NCI-H526 (cell line): Measurements from ENCODE around the gene ZNF182.
A peak's percentile ranks its signal among the peaks of the same experiment; 100 is the strongest.
"Not testable (repeated sequence)": the region's sequence is repeated elsewhere in the genome, so short reads cannot be mapped to it uniquely, and the experiment has no call there.

ENCODE experiments used
- DNase-seq, 2 experiments: peaks; one replicate each; lab custom pipeline; 2025; lab: John Stamatoyannopoulos, UW

ZNF182 gene

GRCh38 chrX:48003758-48004457 lies at the start of gene ZNF182:
Gene ZNF182, minus strand, starts transcription at chrX:48003989. Its CDS starts 1,380 bp downstream, at chrX:48002609.
- DNase-seq: peak; percentile 83 to 93

GRCh38 chrX:48046846-48047245 lies 43.1 kb upstream of the ZNF182 start:
- DNase-seq: no peak

GRCh38 chrX:48045410-48046311 lies 41.9 kb upstream of the ZNF182 start:
- DNase-seq: no peak

GRCh38 chrX:48043056-48043455 lies 39.3 kb upstream of the ZNF182 start:
- no peak for DNase-seq

GRCh38 chrX:48035891-48036290 lies 32.1 kb upstream of the ZNF182 start:
- DNase-seq: no peak

GRCh38 chrX:48030641-48031173 lies 26.9 kb upstream of the ZNF182 start:
- not testable (repeated sequence) for DNase-seq

GRCh38 chrX:48030237-48030636 lies 26.4 kb upstream of the ZNF182 start:
- DNase-seq: no peak

- no peak for DNase-seq
These were observed 24.3 kb upstream of the ZNF182 start for GRCh38 chrX:48028091-48028490.

- DNase-seq: not testable (repeated sequence)
These were observed 23.8 kb upstream of the ZNF182 start for GRCh38 chrX:48027545-48027944.

- peak; percentile 16 to 76 for DNase-seq
These were observed 21.8 kb upstream of the ZNF182 start for GRCh38 chrX:48025561-48025960.

GRCh38 chrX:48022738-48023137 lies 18.9 kb upstream of the ZNF182 start:
- DNase-seq: no peak

- DNase-seq: no peak
These were observed 18.3 kb upstream of the ZNF182 start for GRCh38 chrX:48022100-48022499.

- peak; percentile 82 to 85 for DNase-seq
These were observed 17.5 kb upstream of the ZNF182 start for GRCh38 chrX:48021026-48021900.

- not testable (repeated sequence) for DNase-seq
These were observed 16.7 kb upstream of the ZNF182 start for GRCh38 chrX:48020472-48020871.

GRCh38 chrX:48019892-48020291 lies 16.1 kb upstream of the ZNF182 start:
- not testable (repeated sequence) for DNase-seq

- DNase-seq: not testable (repeated sequence)
These were observed 13.0 kb upstream of the ZNF182 start for GRCh38 chrX:48016583-48017310.

GRCh38 chrX:48009445-48009960 lies 5.7 kb upstream of the ZNF182 start:
- not testable (repeated sequence) for DNase-seq

- DNase-seq: not testable (repeated sequence)
These were observed 2.9 kb upstream of the ZNF182 start, which contains the start of gene SPACA5 for GRCh38 chrX:48006688-48007087. Gene SPACA5, plus strand, starts transcription at chrX:48006988. Its CDS starts 815 bp downstream, at chrX:48007803.

GRCh38 chrX:48003367-48003757 lies 427 bp downstream of the ZNF182 start:
- no peak for DNase-seq

- DNase-seq: no peak
These were observed 860 bp downstream of the ZNF182 start for GRCh38 chrX:48002929-48003328.

GRCh38 chrX:48002319-48002718 lies 1.5 kb downstream of the ZNF182 start:
- no peak for DNase-seq
